Activated CD8-positive, alpha-beta T cell treated with anti-CD3 and anti-CD28 coated beads, Interleukin-2, amount 10 ng/mL, durations not matched to agents 7 days and 5 days (primary cell): Measurements from ENCODE around the gene FNBP1. TPM values are rescaled to one million over a fixed set of nuclear protein-coding genes. Genes with fewer than 3 reads are reported as not detected.

ENCODE experiments used
- ATAC-seq: fragments of 150-1000 bp; cut with Tn5 transposase; one replicate; pipeline ENCODE4 v1.10.0; 2021; ENCODE audit warnings: moderate library complexity
- CTCF ChIA-PET: fragments of 350-600 bp; sonication (Branson Sonifier 250); formaldehyde crosslinking; loops from one replicate; lab custom pipeline; 2021; ENCODE audit warnings: antibody characterized with exemption; lab: Charles Lee
- POLR2A ChIA-PET: fragments of 350-600 bp; sonication (Branson Sonifier 250); formaldehyde crosslinking; loops from one replicate; lab custom pipeline; 2021; ENCODE audit warnings: antibody characterized with exemption; lab: Charles Lee
- DNase-seq: peaks from one replicate; pipeline ENCODE4 v3.0.0-alpha.2; 2020
- H3K27ac Mint-ChIP-seq: one replicate; pipeline ENCODE4 v1.8.0; 2021; ENCODE audit warnings: mild to moderate bottlenecking, mixed read lengths
- H3K27me3 Mint-ChIP-seq: one replicate; pipeline ENCODE4 v1.8.0; 2021; ENCODE audit warnings: low read depth, mixed read lengths
- H3K36me3 Mint-ChIP-seq: one replicate; pipeline ENCODE4 v1.8.0; 2021; ENCODE audit warnings: low read depth, mixed read lengths
- H3K4me1 Mint-ChIP-seq: one replicate; pipeline ENCODE4 v1.8.0; 2021; ENCODE audit warnings: low read depth, mixed read lengths
- H3K4me3 Mint-ChIP-seq: one replicate; pipeline ENCODE4 v1.8.0; 2021; ENCODE audit warnings: mild to moderate bottlenecking, mixed read lengths
- H3K9me3 Mint-ChIP-seq: one replicate; pipeline ENCODE4 v1.8.0; 2022; ENCODE audit warnings: mixed read lengths; ENCODE audit not compliant: insufficient read depth
- total RNA-seq, 2 experiments: library from RNA; stranded (reverse); gene quantifications; one replicate each; pipeline ENCODE4 v1.2.3, GENCODE V29; 2021

The FNBP1 gene
- total RNA-seq, 2 experiments from 2014 or later: 173 to 176 TPM

DNA sequence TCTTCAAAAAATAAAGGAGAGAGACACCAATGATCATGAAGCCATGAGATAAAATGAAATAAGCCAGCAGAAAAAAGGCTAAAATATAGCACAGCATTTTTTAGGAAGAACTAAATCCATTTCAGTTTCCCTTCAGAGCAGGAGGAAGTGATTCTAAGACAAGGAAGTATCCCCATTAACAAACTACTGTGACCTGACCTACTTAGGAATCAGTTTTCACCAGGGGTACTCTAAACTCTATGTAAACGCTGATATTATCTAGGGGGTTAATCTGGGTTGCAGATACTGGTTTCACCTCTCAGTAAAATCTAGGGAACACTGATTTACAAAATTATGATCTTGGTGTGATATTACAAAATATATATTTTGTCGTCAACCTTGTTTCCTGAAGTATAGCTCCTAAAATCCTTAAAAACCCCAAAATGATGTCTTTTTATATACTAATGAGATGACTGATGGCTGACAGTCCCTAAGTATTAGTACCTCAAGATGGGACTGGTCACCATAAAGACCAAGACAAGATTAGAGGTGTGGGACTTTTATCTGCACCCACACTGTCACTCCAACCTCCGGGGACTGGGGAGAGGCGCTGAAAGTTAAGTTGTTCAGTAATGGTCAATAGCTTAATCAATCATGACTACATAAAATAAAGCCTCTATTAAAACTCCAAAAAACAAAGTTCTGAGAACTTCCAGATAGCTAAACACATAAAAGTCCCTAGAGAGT is 2.9 kb upstream of the FNBP1 start:
- Mint-ChIP-seq H3K9me3 (no peaks in the 10 kb centered on the region), H3K27me3 (no peaks in the 10 kb centered on the region), H3K4me3 (peak overlapping the region; percentile 60), H3K36me3 (peaks cover 12% of the 10 kb centered on the region), H3K4me1 (peaks cover 44% of the 10 kb centered on the region), H3K27ac (peak overlapping the region; percentile 89)
- DNase-seq (no peak), ATAC-seq (no peak)
- POLR2A ChIA-PET: interaction anchor here (1.0 to 2.5 kb wide), 7 partner anchors 8 to 223 kb away, joined by 3 to 25 read pairs (median 5); partner anchors contain the start of gene GPR107
- CTCF ChIA-PET: interaction anchor here (0.6 to 1.4 kb wide), 6 partner anchors 13 to 663 kb away, joined by 3 to 4 read pairs (median 3); no protein-coding TSS in a partner anchor

DNA sequence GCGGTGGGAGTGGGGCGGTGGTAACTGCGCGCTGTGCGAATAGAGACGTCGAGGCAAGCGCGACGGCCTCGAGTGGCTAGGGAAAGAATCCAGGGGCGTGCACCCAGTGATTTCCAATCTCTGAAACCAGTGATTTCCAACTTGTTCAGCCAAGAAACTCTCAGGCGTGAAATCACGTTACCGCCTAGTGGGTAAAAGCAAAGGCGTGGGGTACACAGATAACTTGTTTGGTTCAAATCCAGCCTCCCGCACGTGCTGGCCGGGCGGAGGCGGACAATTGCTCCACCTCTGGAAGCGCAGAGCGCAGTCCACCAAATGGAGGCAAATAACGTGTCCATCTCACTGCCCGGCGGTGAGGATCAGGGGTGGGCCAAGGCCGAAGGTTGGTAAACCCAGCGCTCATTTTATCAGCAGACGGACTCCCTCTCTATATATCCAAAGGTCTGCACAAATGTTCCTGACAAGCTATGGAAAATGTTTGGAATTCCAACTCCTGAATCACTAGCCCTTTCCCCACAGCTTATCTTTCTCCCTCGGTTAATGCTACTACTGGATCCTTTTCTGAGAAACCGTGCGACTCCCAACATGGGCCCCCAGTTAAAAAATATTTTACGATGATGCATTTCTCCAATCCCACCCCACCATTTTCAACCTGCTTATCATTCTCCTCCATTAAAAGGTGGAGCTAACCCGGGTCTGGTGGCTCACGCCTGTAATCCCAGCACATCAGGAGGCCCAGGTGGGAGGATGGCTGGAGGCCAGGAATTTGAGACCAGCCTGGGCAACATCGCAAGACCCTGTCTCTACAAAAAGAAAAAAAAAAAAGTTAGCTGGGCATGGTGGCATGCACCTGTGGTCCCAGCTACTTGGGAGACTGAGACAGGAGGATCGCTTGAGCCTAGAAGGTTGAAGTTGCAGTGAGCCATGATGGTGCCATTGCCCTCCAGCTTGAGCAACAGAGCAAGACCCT is 950 bp upstream of the FNBP1 start:
- H3K9me3 Mint-ChIP-seq: no peaks in the 10 kb centered on the region
- DNase-seq (no peak), ATAC-seq (no peak)
- H3K4me3 Mint-ChIP-seq: peak overlapping the region; percentile 91
- H3K27me3 Mint-ChIP-seq: no peaks in the 10 kb centered on the region
- ChIA-PET CTCF (interaction anchor here (1.0 to 1.5 kb wide), 7 partner anchors 9 to 306 kb away, joined by 3 to 7 read pairs (median 4); partner anchors contain the start of gene GPR107), POLR2A (interaction anchor here (0.5 to 6.9 kb wide), 17 partner anchors 7 to 157 kb away, joined by 3 to 68 read pairs (median 5); partner anchors contain the start of gene GPR107)
- peak overlapping the region; percentile 94 for H3K27ac Mint-ChIP-seq
- peaks cover 43% of the 10 kb centered on the region for H3K4me1 Mint-ChIP-seq
- H3K36me3 Mint-ChIP-seq: peaks cover 17% of the 10 kb centered on the region

- POLR2A ChIA-PET: interaction anchor here (0.6 to 6.9 kb wide), 11 partner anchors 8 to 174 kb away, joined by 3 to 138 read pairs (median 4); partner anchors contain the start of gene GPR107
- ATAC-seq (peak; percentile 18), DNase-seq (no peak)
- Mint-ChIP-seq H3K4me1 (peaks cover 52% of the 10 kb centered on the region), H3K4me3 (peak overlapping the region; percentile 99), H3K27me3 (no peaks in the 10 kb centered on the region), H3K9me3 (no peaks in the 10 kb centered on the region), H3K36me3 (peaks cover 22% of the 10 kb centered on the region), H3K27ac (peak overlapping the region; percentile 98)
- CTCF ChIA-PET: interaction anchor here (0.5 to 6.0 kb wide), 4 partner anchors 11 to 156 kb away, joined by 3 to 43 read pairs (median 4); no protein-coding TSS in a partner anchor
Measured at GRCh38 chr9:130042406-130042884, 544 bp downstream of the FNBP1 start.

GRCh38 chr9:130041648-130042405 is 1.2 kb downstream of the FNBP1 start:
- ChIA-PET CTCF (interaction anchor here (1.1 to 6.0 kb wide), 3 partner anchors 11 to 155 kb away, joined by 4 to 43 read pairs (median 5); no protein-coding TSS in a partner anchor), POLR2A (interaction anchor here (0.6 to 6.9 kb wide), 7 partner anchors 12 to 188 kb away, joined by 3 to 138 read pairs (median 4); partner anchors contain the start of gene GPR107)
- H3K27ac Mint-ChIP-seq: peak overlapping the region; percentile 98
- H3K27me3 Mint-ChIP-seq: no peaks in the 10 kb centered on the region
- peaks cover 25% of the 10 kb centered on the region for H3K36me3 Mint-ChIP-seq
- no peak for DNase-seq
- no peaks in the 10 kb centered on the region for H3K9me3 Mint-ChIP-seq
- H3K4me1 Mint-ChIP-seq: peaks cover 57% of the 10 kb centered on the region
- H3K4me3 Mint-ChIP-seq: peak overlapping the region; percentile 99
- no peak for ATAC-seq

DNA sequence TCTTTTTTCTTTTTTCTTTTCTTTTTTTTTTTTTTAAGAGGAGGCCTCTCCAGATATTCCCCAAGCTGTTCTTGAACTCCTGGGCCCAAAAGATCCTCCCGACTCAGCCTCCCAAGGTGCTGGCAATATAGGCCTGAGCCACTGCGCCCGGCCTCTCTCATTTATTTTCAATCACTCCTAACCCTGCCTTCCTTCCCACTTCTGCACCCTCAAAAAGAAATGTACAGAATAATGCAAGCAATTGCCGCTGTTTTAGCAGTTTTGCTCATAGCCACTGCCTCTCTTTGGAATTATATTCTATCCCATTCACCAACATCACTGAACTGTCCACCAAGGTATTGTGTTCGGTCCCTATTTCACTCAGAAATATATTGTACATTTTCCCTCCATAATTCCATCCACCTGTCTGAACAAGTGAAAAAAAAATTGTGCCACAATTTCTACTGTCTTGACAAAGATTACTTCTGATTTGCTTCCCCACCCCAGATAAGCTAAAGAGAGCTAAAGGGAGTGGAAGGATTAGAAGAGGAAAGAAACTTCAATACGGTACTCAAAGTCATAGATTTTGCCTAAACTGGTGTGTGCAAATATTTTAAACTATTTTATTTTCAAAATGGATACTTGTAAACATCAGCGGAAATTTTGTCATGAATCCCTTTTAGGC is 1.9 kb downstream of the FNBP1 start:
- Mint-ChIP-seq H3K4me3 (peak overlapping the region; percentile 99), H3K9me3 (no peaks in the 10 kb centered on the region), H3K4me1 (peaks cover 61% of the 10 kb centered on the region), H3K36me3 (peaks cover 30% of the 10 kb centered on the region), H3K27me3 (no peaks in the 10 kb centered on the region), H3K27ac (peak overlapping the region; percentile 98)
- ATAC-seq (no peak), DNase-seq (no peak)
- POLR2A ChIA-PET: interaction anchor here (0.6 to 6.9 kb wide), 7 partner anchors 12 to 187 kb away, joined by 3 to 138 read pairs (median 4); partner anchors contain the start of gene GPR107
- CTCF ChIA-PET: interaction anchor here (1.1 to 6.0 kb wide), 3 partner anchors 12 to 154 kb away, joined by 3 to 43 read pairs (median 17); no protein-coding TSS in a partner anchor

DNA sequence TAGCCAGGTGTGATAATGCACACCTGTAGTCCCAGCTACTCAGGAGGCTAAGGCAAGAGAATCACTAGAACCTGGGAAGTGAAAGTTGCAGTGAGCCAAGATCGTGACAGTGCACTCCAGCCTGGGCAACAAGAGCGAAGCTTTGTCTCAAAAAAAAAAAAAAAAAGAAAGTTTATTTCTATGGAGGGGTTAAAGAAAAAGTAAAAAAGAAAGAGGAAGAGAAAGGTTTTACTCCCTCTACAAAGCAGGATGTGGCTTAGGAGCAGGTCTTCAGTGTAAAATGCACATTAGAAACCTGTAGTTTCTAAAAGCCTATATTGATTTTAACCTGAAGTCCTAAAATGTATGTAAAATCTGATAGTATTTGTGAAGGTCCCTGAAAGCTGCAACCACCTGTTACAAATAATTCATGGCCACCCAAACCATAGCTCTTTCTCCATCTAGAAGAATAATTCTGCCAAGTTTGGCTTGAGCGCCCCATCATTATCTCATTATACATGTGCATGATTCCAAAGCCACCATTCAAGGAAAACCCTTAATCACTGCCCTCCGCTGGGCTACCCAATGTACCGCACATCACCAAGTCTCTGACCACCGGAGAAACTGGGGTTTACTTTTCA is 3.4 kb downstream of the FNBP1 start:
- peaks cover 42% of the 10 kb centered on the region for H3K36me3 Mint-ChIP-seq
- no peaks in the 10 kb centered on the region for H3K9me3 Mint-ChIP-seq
- ChIA-PET POLR2A (interaction anchor here (0.6 to 6.9 kb wide), 15 partner anchors 10 to 235 kb away, joined by 3 to 138 read pairs (median 4); partner anchors contain the start of gene GPR107), CTCF (interaction anchor here (0.6 to 6.0 kb wide), 18 partner anchors 8 to 153 kb away, joined by 3 to 43 read pairs (median 6); partner anchors contain the start of gene GPR107)
- peak overlapping the region; percentile 99 for H3K4me3 Mint-ChIP-seq
- DNase-seq: peak; percentile 38
- peak; percentile 2 for ATAC-seq
- no peaks in the 10 kb centered on the region for H3K27me3 Mint-ChIP-seq
- H3K27ac Mint-ChIP-seq: peak overlapping the region; percentile 95
- peaks cover 62% of the 10 kb centered on the region for H3K4me1 Mint-ChIP-seq

DNA sequence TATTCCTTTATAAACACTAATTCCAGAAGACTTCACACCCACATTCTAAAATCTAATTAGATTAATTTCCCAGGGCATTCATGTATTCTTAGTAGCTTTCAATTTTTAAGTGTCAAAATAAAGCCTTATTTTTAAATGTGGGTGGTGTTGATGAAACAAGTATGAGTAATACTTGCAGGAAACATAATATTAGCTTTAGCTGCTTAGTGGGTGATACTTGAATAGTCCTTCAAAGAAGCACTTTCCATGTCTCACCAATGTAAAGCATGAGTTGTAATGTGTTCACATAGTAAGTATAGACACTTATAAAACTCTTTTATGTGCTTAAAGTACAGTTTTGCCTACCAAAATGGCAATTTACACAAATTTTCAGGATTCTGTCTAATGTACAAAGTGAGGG is 6.9 kb downstream of the FNBP1 start:
- H3K4me1 Mint-ChIP-seq: peaks cover 76% of the 10 kb centered on the region
- H3K36me3 Mint-ChIP-seq: peaks cover 47% of the 10 kb centered on the region
- POLR2A ChIA-PET: interaction anchor here (0.9 to 1.1 kb wide), 4 partner anchors 9 to 149 kb away, joined by 3 to 6 read pairs (median 3); no protein-coding TSS in a partner anchor
- no peaks in the 10 kb centered on the region for H3K9me3 Mint-ChIP-seq
- ATAC-seq (no peak), DNase-seq (no peak)
- peak overlapping the region; percentile 86 for H3K27ac Mint-ChIP-seq
- CTCF ChIA-PET: interaction anchor here (0.8 to 1.5 kb wide), 3 partner anchors 9 to 17 kb away, joined by 3 read pairs; no protein-coding TSS in a partner anchor
- H3K4me3 Mint-ChIP-seq: peak overlapping the region; percentile 70
- H3K27me3 Mint-ChIP-seq: no peaks in the 10 kb centered on the region

DNA sequence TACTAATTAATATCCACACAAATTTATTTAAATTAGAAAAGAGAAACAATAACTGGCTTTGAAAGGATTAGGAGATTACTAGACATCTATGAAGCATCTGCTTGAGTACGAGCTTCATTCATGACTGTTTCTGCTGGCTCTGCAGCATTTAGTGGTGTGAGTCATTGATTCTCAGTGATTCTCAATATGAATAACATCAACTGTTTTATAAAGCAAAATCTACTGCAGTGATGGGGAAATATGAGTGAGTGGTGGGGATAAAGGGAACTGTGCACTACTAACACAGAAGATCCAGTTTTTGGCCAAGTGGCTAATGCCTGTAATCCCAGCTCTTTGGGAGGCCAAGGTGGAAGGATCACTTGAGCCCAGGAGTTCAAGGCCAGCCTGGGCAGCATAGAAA is 8.4 kb downstream of the FNBP1 start:
- Mint-ChIP-seq H3K4me3 (no peak overlapping the region), H3K27ac (peak overlapping the region; percentile 78), H3K9me3 (no peaks in the 10 kb centered on the region), H3K36me3 (peaks cover 50% of the 10 kb centered on the region), H3K27me3 (no peaks in the 10 kb centered on the region), H3K4me1 (peaks cover 85% of the 10 kb centered on the region)
- ATAC-seq (no peak), DNase-seq (no peak)
- CTCF ChIA-PET: interaction anchor here (0.8 to 1.2 kb wide), 2 partner anchors 9 to 150 kb away, joined by 3 to 4 read pairs; no protein-coding TSS in a partner anchor
- POLR2A ChIA-PET: interaction anchor here (0.9 to 1.2 kb wide), 6 partner anchors 8 to 143 kb away, joined by 3 to 6 read pairs (median 4); partner anchors contain the start of gene FNBP1

DNA sequence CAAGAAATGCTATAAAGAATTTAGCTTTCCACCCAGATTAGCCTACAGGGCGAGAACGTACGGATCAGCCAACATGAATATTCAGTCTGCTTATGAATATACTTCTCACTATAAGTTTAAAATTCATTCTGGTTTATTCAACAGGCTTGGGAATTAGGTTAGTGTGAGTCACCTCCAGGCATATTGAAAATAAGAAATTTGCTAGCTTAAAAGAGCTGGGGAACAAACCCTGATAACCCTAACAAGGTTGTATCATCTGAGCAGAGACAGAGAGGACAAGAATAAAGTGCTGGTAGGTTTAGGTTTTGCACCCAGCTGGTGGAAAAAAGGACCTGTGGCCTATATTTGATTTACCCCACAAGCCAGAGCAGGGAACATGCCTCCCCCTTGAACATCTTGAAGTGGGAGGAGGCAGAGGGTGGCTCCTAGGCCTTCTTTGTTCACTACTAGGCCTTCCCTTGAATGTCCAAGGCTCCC is 12.3 kb downstream of the FNBP1 start:
- peak; percentile 44 for ATAC-seq
- ChIA-PET POLR2A (interaction anchor here (0.6 to 7.9 kb wide), 9 partner anchors 9 to 144 kb away, joined by 3 to 68 read pairs (median 3); partner anchors contain the start of gene FNBP1), CTCF (interaction anchor here (0.7 to 2.5 kb wide), 12 partner anchors 9 to 144 kb away, joined by 3 to 12 read pairs (median 3); no protein-coding TSS in a partner anchor)
- H3K4me1 Mint-ChIP-seq: peaks cover 93% of the 10 kb centered on the region
- DNase-seq: no peak
- peak overlapping the region; percentile 86 for H3K27ac Mint-ChIP-seq
- H3K36me3 Mint-ChIP-seq: peaks cover 56% of the 10 kb centered on the region
- H3K4me3 Mint-ChIP-seq: peak overlapping the region; percentile 8
- H3K27me3 Mint-ChIP-seq: no peaks in the 10 kb centered on the region
- no peaks in the 10 kb centered on the region for H3K9me3 Mint-ChIP-seq
